ENCODE data around the gene SOX18. TPM values are rescaled to one million over a fixed set of nuclear protein-coding genes. Genes with fewer than 3 reads are reported as not detected.
A peak's percentile ranks its signal among the peaks of the same experiment; 100 is the strongest.
"Not testable (repeated sequence)": the region's sequence is repeated elsewhere in the genome, so short reads cannot be mapped to it uniquely, and the experiment has no call there.

Gene SOX18
- polyA plus RNA-seq, 3 donors = not detected

DNA sequence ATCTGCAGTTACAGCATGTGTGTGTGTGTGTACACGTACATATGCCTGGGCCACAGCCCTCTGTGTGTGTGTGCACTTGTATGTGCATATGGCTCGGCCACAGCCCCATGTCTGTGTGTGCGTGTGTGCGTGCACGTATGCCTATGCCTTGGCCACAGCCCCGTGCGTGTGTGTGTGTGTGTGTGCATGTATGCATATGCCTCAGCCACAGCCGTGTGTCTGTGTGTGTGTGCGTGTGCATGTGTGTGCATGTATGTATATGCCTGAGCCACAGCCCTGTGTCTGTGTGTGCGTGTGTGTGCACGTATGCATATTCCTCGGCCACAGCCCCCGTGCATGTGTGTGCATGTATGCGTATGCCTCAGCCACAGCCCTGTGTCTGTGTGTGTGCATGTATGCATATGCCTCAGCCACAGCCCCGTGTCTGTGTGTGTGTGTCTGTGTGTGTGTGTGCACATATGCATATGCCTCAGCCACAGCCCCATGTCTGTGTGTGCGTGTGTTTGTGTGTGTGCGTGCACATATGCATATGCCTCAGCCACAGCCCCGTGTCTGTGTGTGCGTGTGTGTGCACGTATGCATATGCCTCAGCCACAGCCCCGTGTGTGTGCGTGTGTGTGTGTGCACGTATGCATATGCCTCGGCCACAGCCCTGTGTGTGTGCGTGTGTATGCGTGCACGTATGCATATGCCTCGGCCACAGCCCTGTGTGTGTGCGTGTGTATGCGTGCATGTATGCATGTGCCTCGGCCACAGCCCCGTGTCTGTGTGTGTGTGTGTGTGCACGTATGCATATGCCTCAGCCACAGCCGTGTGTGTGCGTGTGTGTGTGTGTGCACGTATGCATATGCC lies 28.1 kb downstream of the SOX18 start:
- no peak overlapping the region for H3K4me3 Mint-ChIP-seq
- 98% methylated on average over 36 of the region's 36 CpGs for WGBS (ENCODE audit: insufficient coverage)
- Histone ChIP-seq H3K27ac (ENCODE audit: low read depth in 1 of 2, low read length in 2 of 2) (no peak overlapping the region), H3K79me2 (ENCODE audit: insufficient read depth, low read length) (no peaks in the 10 kb centered on the region), H3K9ac (ENCODE audit: insufficient read depth, low read length, poor library complexity, severe bottlenecking) (no peak overlapping the region), H4K20me1 (ENCODE audit: insufficient read depth, low read length) (peaks cover 17% of the 10 kb centered on the region), H3K27me3 (ENCODE audit: control insufficient read depth in 2 of 2, insufficient read depth in 2 of 2, low read length in 2 of 2) (no peaks in the 10 kb centered on the region), H2AFZ (ENCODE audit: insufficient read depth, low read depth, low read length, poor library complexity, severe bottlenecking) (no peak overlapping the region), H3K4me2 (replicated peaks; ENCODE audit: extremely low read depth, low read length, poor library complexity, severe bottlenecking) (no peak overlapping the region), H3K9me3 (replicated peaks in 1 of 2; ENCODE audit: control insufficient read depth in 1 of 2, insufficient read depth in 1 of 2, low read length in 2 of 2) (no peaks in the 10 kb centered on the region), H3K4me1 (ENCODE audit: control insufficient read depth in 1 of 2, insufficient read depth in 2 of 2, low read length in 2 of 2) (no peaks in the 10 kb centered on the region), H3K4me3 (replicated peaks in 1 of 3; ENCODE audit: low read depth in 2 of 3, low read length in 3 of 3) (no peak overlapping the region), H3K36me3 (replicated peaks in 1 of 2; ENCODE audit: control insufficient read depth in 1 of 2, insufficient read depth in 2 of 2, low read length in 2 of 2) (peaks cover 74 to 95% of the 10 kb centered on the region in 2 donors)
- DNase-seq = no peak
- intact Hi-C loops (cut with micrococcal nuclease) = no loop called here
- H3K9me3 Mint-ChIP-seq = peaks cover 0 to 3% (median 0%) of the 10 kb centered on the region in 7 donors
- H3K27me3 Mint-ChIP-seq (ENCODE audit: low read depth in 3 of 3) = no peaks in the 10 kb centered on the region
- H3K27ac Mint-ChIP-seq = no peak overlapping the region
- peaks cover 5% of the 10 kb centered on the region for H3K4me1 Mint-ChIP-seq
- no peak for TF ChIP-seq CTCF (IDR thresholded peaks at IDR 0.05)
- H3K36me3 Mint-ChIP-seq = peaks cover 77 to 96% of the 10 kb centered on the region in 2 donors

GRCh38 chr20:64015635-64016034 lies 33.8 kb downstream of the SOX18 start:
- Histone ChIP-seq H3K36me3 (replicated peaks in 1 of 2; ENCODE audit: control insufficient read depth in 1 of 2, insufficient read depth in 2 of 2, low read length in 2 of 2) (peaks cover 66 to 85% of the 10 kb centered on the region in 2 donors), H3K4me1 (ENCODE audit: control insufficient read depth in 1 of 2, insufficient read depth in 2 of 2, low read length in 2 of 2) (no peaks in the 10 kb centered on the region), H3K27ac (ENCODE audit: low read depth in 1 of 2, low read length in 2 of 2) (no peak overlapping the region), H3K9me3 (replicated peaks in 1 of 2; ENCODE audit: control insufficient read depth in 1 of 2, insufficient read depth in 1 of 2, low read length in 2 of 2) (no peaks in the 10 kb centered on the region), H2AFZ (ENCODE audit: insufficient read depth, low read depth, low read length, poor library complexity, severe bottlenecking) (no peak overlapping the region), H3K9ac (ENCODE audit: insufficient read depth, low read length, poor library complexity, severe bottlenecking) (no peak overlapping the region), H3K27me3 (ENCODE audit: control insufficient read depth in 2 of 2, insufficient read depth in 2 of 2, low read length in 2 of 2) (no peaks in the 10 kb centered on the region), H3K79me2 (ENCODE audit: insufficient read depth, low read length) (no peaks in the 10 kb centered on the region), H4K20me1 (ENCODE audit: insufficient read depth, low read length) (peaks cover 8% of the 10 kb centered on the region), H3K4me3 (replicated peaks in 1 of 3; ENCODE audit: low read depth in 2 of 3, low read length in 3 of 3) (no peak overlapping the region), H3K4me2 (replicated peaks; ENCODE audit: extremely low read depth, low read length, poor library complexity, severe bottlenecking) (no peak overlapping the region)
- no peak for DNase-seq
- Mint-ChIP-seq H3K36me3 (peaks cover 61 to 83% of the 10 kb centered on the region in 2 donors), H3K9me3 (peaks cover 0 to 4% (median 0%) of the 10 kb centered on the region in 7 donors), H3K27me3 (ENCODE audit: low read depth in 3 of 3) (no peaks in the 10 kb centered on the region), H3K4me1 (peaks cover 7% of the 10 kb centered on the region), H3K27ac (no peak overlapping the region), H3K4me3 (no peak overlapping the region)
- TF ChIP-seq CTCF (IDR thresholded peaks at IDR 0.05) = no peak
- intact Hi-C loops (cut with micrococcal nuclease) = no loop called here
- WGBS (ENCODE audit: insufficient coverage) = 100% methylated on average over 1 of the region's 2 CpGs

- intact Hi-C loops (cut with micrococcal nuclease); DNase-seq; H3K27me3 Mint-ChIP-seq (ENCODE audit: low read depth in 3 of 3); H3K9me3 ChIP-seq (replicated peaks in 1 of 2; ENCODE audit: control insufficient read depth in 1 of 2, insufficient read depth in 1 of 2, low read length in 2 of 2); H3K79me2 ChIP-seq (ENCODE audit: insufficient read depth, low read length); H3K27me3 ChIP-seq (ENCODE audit: control insufficient read depth in 2 of 2, insufficient read depth in 2 of 2, low read length in 2 of 2); H3K9ac ChIP-seq (ENCODE audit: insufficient read depth, low read length, poor library complexity, severe bottlenecking); H3K4me3 Mint-ChIP-seq; H3K27ac ChIP-seq (ENCODE audit: low read depth in 1 of 2, low read length in 2 of 2); H3K4me2 ChIP-seq (replicated peaks; ENCODE audit: extremely low read depth, low read length, poor library complexity, severe bottlenecking); H3K4me1 ChIP-seq (ENCODE audit: control insufficient read depth in 1 of 2, insufficient read depth in 2 of 2, low read length in 2 of 2); H3K4me1 Mint-ChIP-seq; H3K4me3 ChIP-seq (replicated peaks in 1 of 3; ENCODE audit: low read depth in 2 of 3, low read length in 3 of 3); H2AFZ ChIP-seq (ENCODE audit: insufficient read depth, low read depth, low read length, poor library complexity, severe bottlenecking): not testable (repeated sequence)
- Histone ChIP-seq H3K36me3 (replicated peaks in 1 of 2; ENCODE audit: control insufficient read depth in 1 of 2, insufficient read depth in 2 of 2, low read length in 2 of 2) (peaks cover 68 to 87% of the 10 kb centered on the region in 2 donors), H4K20me1 (ENCODE audit: insufficient read depth, low read length) (peaks cover 12% of the 10 kb centered on the region)
- peaks cover 62 to 83% of the 10 kb centered on the region in 2 donors for H3K36me3 Mint-ChIP-seq
- H3K27ac Mint-ChIP-seq = peak overlapping the region in 1 of 7 donors; percentile 50
- WGBS (ENCODE audit: insufficient coverage) = 100% methylated on average over 3 of the region's 20 CpGs
- H3K9me3 Mint-ChIP-seq = peaks cover 7 to 15% (median 10%) of the 10 kb centered on the region in 7 donors
Measured at GRCh38 chr20:64012385-64013154, 36.9 kb downstream of the SOX18 start.

Data from CD14-positive monocyte (primary cell).